Hepatocyte (in vitro differentiated cells): ENCODE measurements around the gene SLC5A3.

Experiments
- EZH2 ChIP-seq: fragments of 200-600 bp; sonication (generic); IDR thresholded peaks from 2 replicates; pipeline ENCODE4 v1.6.1; 2016; ENCODE audit warnings: antibody characterized with exemption, mild to moderate bottlenecking, borderline replicate concordance
- EZH2phosphoT487 ChIP-seq: fragments of 200-600 bp; sonication (generic); IDR thresholded peaks from one replicate; pipeline ENCODE4 v1.6.1; 2018; ENCODE audit warnings: antibody characterized with exemption, mild to moderate bottlenecking, low read depth, moderate library complexity; ENCODE audit not compliant: unreplicated experiment, severe bottlenecking

DNA sequence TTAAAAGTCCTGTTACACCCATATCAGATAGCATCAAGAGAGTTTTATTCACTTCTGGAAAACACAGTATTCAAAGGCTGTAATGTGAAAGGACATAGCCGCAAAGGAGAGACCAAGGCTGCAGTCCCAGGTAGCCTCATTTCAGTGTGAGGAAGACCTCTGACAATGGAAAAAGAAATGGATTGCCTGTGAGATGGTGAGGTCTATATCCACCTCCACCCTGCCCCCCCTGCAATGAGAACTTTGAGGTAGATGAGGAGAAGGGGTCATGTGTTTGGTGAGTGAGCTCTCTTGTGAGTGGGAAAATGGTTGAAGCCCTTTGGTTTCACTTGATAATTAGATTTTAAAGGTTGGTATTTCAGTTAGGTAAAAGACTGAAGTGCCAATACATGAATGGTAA, 3.5 kb downstream of the SLC5A3 start:
- TF ChIP-seq EZH2 (no peak), EZH2phosphoT487 (no peak)
